22Rv1 (cell line): ENCODE data around the gene PCGF6.

Experiments used
- CTCF ChIP-seq: fragments of 450-650 bp; IDR thresholded peaks from 2 replicates; pipeline ENCODE4 v1.5.1; 2017; ENCODE audit warnings: mild to moderate bottlenecking
- ZFX ChIP-seq: fragments of 450-650 bp; IDR thresholded peaks from 2 replicates; pipeline ENCODE4 v1.6.1; 2017; ENCODE audit warnings: antibody characterized with exemption, borderline replicate concordance

- 0 out of 2 replicates have a peak, but pooled peaks have one; percentile 0 for TF ChIP-seq CTCF
- no peak for TF ChIP-seq ZFX
These were observed 2.3 kb upstream of the PCGF6 start for GRCh38 chr10:103353281-103353680.
